Activated CD8-positive, alpha-beta memory T cell treated with anti-CD3 and anti-CD28 coated beads, Interleukin-2, amount 50 U/mL, for 1 hour (primary cell): Measurements from ENCODE around the gene ITGA6.

Experiments used
- DNase-seq: peaks from one replicate; pipeline ENCODE4 v3.0.0-alpha.2; 2020; ENCODE audit errors: extremely low read depth

Gene ITGA6

GRCh38 chr2:172427256-172427989 is at the start of gene ITGA6:
Gene ITGA6, plus strand, starts transcription at chr2:172427586.
- DNase-seq = peak; percentile 36

- no peak for DNase-seq
Observed at GRCh38 chr2:172380436-172381274, 46.7 kb upstream of the ITGA6 start.

GRCh38 chr2:172381275-172382027 is 45.9 kb upstream of the ITGA6 start:
- no peak for DNase-seq

- DNase-seq = no peak
Observed at GRCh38 chr2:172387361-172387760, 40.0 kb upstream of the ITGA6 start.

- DNase-seq = no peak
Observed at GRCh38 chr2:172389685-172390339, 37.6 kb upstream of the ITGA6 start.

- DNase-seq = no peak
Observed at GRCh38 chr2:172394002-172394401, 33.4 kb upstream of the ITGA6 start.

GRCh38 chr2:172395503-172395902 is 31.9 kb upstream of the ITGA6 start:
- no peak for DNase-seq

- DNase-seq = no peak
Observed at GRCh38 chr2:172397148-172397834, 30.1 kb upstream of the ITGA6 start.

- no peak for DNase-seq
Observed at GRCh38 chr2:172398440-172398839, 28.9 kb upstream of the ITGA6 start.

- DNase-seq = no peak
Observed at GRCh38 chr2:172399765-172400164, 27.6 kb upstream of the ITGA6 start.

- no peak for DNase-seq
Observed at GRCh38 chr2:172402198-172402597, 25.2 kb upstream of the ITGA6 start.

GRCh38 chr2:172403402-172403801 is 24.0 kb upstream of the ITGA6 start:
- no peak for DNase-seq

GRCh38 chr2:172403881-172404468 is 23.4 kb upstream of the ITGA6 start:
- no peak for DNase-seq

GRCh38 chr2:172404824-172405223 is 22.6 kb upstream of the ITGA6 start:
- no peak for DNase-seq

- DNase-seq = no peak
Observed at GRCh38 chr2:172405673-172406072, 21.7 kb upstream of the ITGA6 start.

GRCh38 chr2:172408143-172408766 is 19.1 kb upstream of the ITGA6 start:
- no peak for DNase-seq

GRCh38 chr2:172409042-172409441 is 18.3 kb upstream of the ITGA6 start:
- DNase-seq = no peak

GRCh38 chr2:172412984-172413492 is 14.3 kb upstream of the ITGA6 start:
- DNase-seq = no peak

- no peak for DNase-seq
Observed at GRCh38 chr2:172415157-172415864, 12.1 kb upstream of the ITGA6 start.

- no peak for DNase-seq
Observed at GRCh38 chr2:172415865-172416183, 11.6 kb upstream of the ITGA6 start.
